HEK293 (cell line): ENCODE data around the gene RHD.
A peak's percentile ranks its signal among the peaks of the same experiment; 100 is the strongest.

Experiments used
- CTCF ChIA-PET: fragments of 350-600 bp; formaldehyde crosslinking; extraction: SDS; loops from one replicate; lab custom pipeline; 2021; ENCODE audit warnings: antibody characterized with exemption; lab: Yijun Ruan, JAX
- POLR2A ChIA-PET: fragments of 300-600 bp; formaldehyde crosslinking; extraction: SDS; loops from one replicate; lab custom pipeline; 2020; ENCODE audit warnings: antibody characterized with exemption, inconsistent platforms; lab: Yijun Ruan, JAX
- H3K27ac ChIP-seq: fragments of 200-500 bp; sonication (Bioruptor generic); 2 replicates; pipeline ENCODE4 v1.5.1; 2014; ENCODE audit warnings: low read depth, low read length, control low read depth, inconsistent platforms; ENCODE audit errors: extremely low read depth
- H3K36me3 ChIP-seq, 2 experiments: fragments of 200-500 bp in 1 of 2; sonication (Bioruptor generic) in 1 of 2; 1 replicate in 1 of 2; 2 replicates in 1 of 2; pipeline ENCODE4 v1.5.1; 2014 to 2017; ENCODE audit warnings: inconsistent platforms in 2 of 2, low read length in 2 of 2; ENCODE audit not compliant: control insufficient read depth in 2 of 2, insufficient read depth in 1 of 2
- H3K4me1 ChIP-seq: fragments of 200-500 bp; sonication (Bioruptor generic); 2 replicates; pipeline ENCODE4 v1.5.1; 2014; ENCODE audit warnings: mild to moderate bottlenecking, low read length, inconsistent platforms; ENCODE audit not compliant: control insufficient read depth, insufficient read depth
- H3K4me3 ChIP-seq: 2 replicates; pipeline ENCODE4 v1.5.1; 2011; ENCODE audit warnings: low read depth, mild to moderate bottlenecking, control low read depth, low read length, moderate library complexity
- H3K9me3 ChIP-seq: fragments of 200-500 bp; sonication (Bioruptor generic); 2 replicates; pipeline ENCODE4 v1.5.1; 2014; ENCODE audit warnings: low read depth, low read length, inconsistent platforms; ENCODE audit not compliant: control insufficient read depth, insufficient read depth
- EGR2 ChIP-seq: fragments of 450-650 bp; formaldehyde crosslinking; IDR thresholded peaks from 2 replicates; pipeline ENCODE4 v1.5.1; 2016; ENCODE audit warnings: low read depth, missing biosample characterization, missing genetic modification characterization
- KLF16 ChIP-seq: fragments of 450-650 bp; formaldehyde crosslinking; IDR thresholded peaks from 2 replicates; pipeline ENCODE4 v1.5.1; 2017; ENCODE audit warnings: missing biosample characterization, missing genetic modification characterization
- MEIS1 ChIP-seq: sonication (generic); formaldehyde crosslinking; IDR thresholded peaks from 2 replicates; pipeline ENCODE4 v1.8.1; 2022; ENCODE audit warnings: missing genetic modification reagents, mild to moderate bottlenecking, borderline replicate concordance
- MZF1 ChIP-seq: fragments of 450-650 bp; formaldehyde crosslinking; IDR thresholded peaks from 2 replicates; pipeline ENCODE4 v1.5.1; 2017; ENCODE audit warnings: missing biosample characterization, missing genetic modification characterization, borderline replicate concordance
- SCRT2 ChIP-seq: fragments of 450-650 bp; formaldehyde crosslinking; IDR thresholded peaks from 2 replicates; pipeline ENCODE4 v1.5.1; 2016; ENCODE audit warnings: missing biosample characterization, missing genetic modification characterization
- SP2 ChIP-seq: fragments of 450-650 bp; formaldehyde crosslinking; IDR thresholded peaks from 2 replicates; pipeline ENCODE4 v1.5.1; 2016; ENCODE audit warnings: missing biosample characterization, missing genetic modification characterization
- TRIM28 ChIP-seq: IDR thresholded peaks from 2 replicates; pipeline ENCODE4 v1.6.1; 2011; ENCODE audit warnings: low read length, control low read depth, borderline replicate concordance
- YY2 ChIP-seq: fragments of 450-650 bp; formaldehyde crosslinking; IDR thresholded peaks from 2 replicates; pipeline ENCODE4 v1.5.1; 2016; ENCODE audit warnings: missing biosample characterization, missing genetic modification characterization
- ZBTB21 ChIP-seq: fragments of 450-650 bp; formaldehyde crosslinking; IDR thresholded peaks from 2 replicates; pipeline ENCODE4 v1.5.1; 2017; ENCODE audit warnings: missing biosample characterization, missing genetic modification characterization
- ZBTB7A ChIP-seq: fragments of 450-650 bp; formaldehyde crosslinking; IDR thresholded peaks from 2 replicates; pipeline ENCODE4 v1.5.1; 2016; ENCODE audit warnings: low read depth, missing biosample characterization, missing genetic modification characterization
- ZFP41 ChIP-seq: fragments of 450-650 bp; formaldehyde crosslinking; IDR thresholded peaks from 2 replicates; pipeline ENCODE4 v1.5.1; 2016; ENCODE audit warnings: missing biosample characterization, missing genetic modification characterization, borderline replicate concordance
- ZNF114 ChIP-seq: fragments of 450-650 bp; formaldehyde crosslinking; IDR thresholded peaks from 2 replicates; pipeline ENCODE4 v1.5.0; 2017; ENCODE audit warnings: missing biosample characterization, missing genetic modification characterization
- ZNF221 ChIP-seq: fragments of 450-650 bp; formaldehyde crosslinking; IDR thresholded peaks from 2 replicates; pipeline ENCODE4 v1.5.1; 2017; ENCODE audit warnings: missing biosample characterization, missing genetic modification characterization, borderline replicate concordance
- ZNF223 ChIP-seq: fragments of 450-650 bp; formaldehyde crosslinking; IDR thresholded peaks from 2 replicates; pipeline ENCODE4 v1.5.1; 2016; ENCODE audit warnings: missing biosample characterization, missing genetic modification characterization
- ZNF23 ChIP-seq: fragments of 450-650 bp; formaldehyde crosslinking; IDR thresholded peaks from 2 replicates; pipeline ENCODE4 v1.5.1; 2016; ENCODE audit warnings: missing biosample characterization, missing genetic modification characterization, borderline replicate concordance
- ZNF302 ChIP-seq: fragments of 450-650 bp; formaldehyde crosslinking; IDR thresholded peaks from 2 replicates; pipeline ENCODE4 v1.5.1; 2016; ENCODE audit warnings: missing biosample characterization, missing genetic modification characterization, low read depth
- ZNF366 ChIP-seq: fragments of 450-650 bp; formaldehyde crosslinking; conservative IDR thresholded peaks from 2 replicates; pipeline ENCODE4 v1.5.1; 2016; ENCODE audit warnings: missing biosample characterization, missing genetic modification characterization
- ZNF558 ChIP-seq: fragments of 450-650 bp; formaldehyde crosslinking; IDR thresholded peaks from 2 replicates; pipeline ENCODE4 v1.5.1; 2016; ENCODE audit warnings: missing biosample characterization, missing genetic modification characterization
- ZNF624 ChIP-seq: fragments of 450-650 bp; formaldehyde crosslinking; IDR thresholded peaks from 2 replicates; pipeline ENCODE4 v1.5.1; 2017; ENCODE audit warnings: missing biosample characterization, missing genetic modification characterization
- ZNF658 ChIP-seq: fragments of 450-650 bp; formaldehyde crosslinking; IDR thresholded peaks from 2 replicates; pipeline ENCODE4; 2016; ENCODE audit warnings: missing biosample characterization, missing genetic modification characterization
- ZNF664 ChIP-seq: fragments of 450-650 bp; formaldehyde crosslinking; IDR thresholded peaks from 2 replicates; pipeline ENCODE4 v1.5.1; 2016; ENCODE audit warnings: missing biosample characterization, missing genetic modification characterization
- TF ChIP-seq, protein P1 (sequence below): fragments of 450-650 bp; formaldehyde crosslinking; conservative IDR thresholded peaks from 2 replicates; pipeline ENCODE4 v1.5.1; 2016; ENCODE audit warnings: low read depth, missing biosample characterization, missing genetic modification characterization
- TF ChIP-seq, protein P2 (sequence below): fragments of 450-650 bp; formaldehyde crosslinking; IDR thresholded peaks from 2 replicates; pipeline ENCODE4 v1.5.1; 2016; ENCODE audit warnings: missing biosample characterization, missing genetic modification characterization
- TF ChIP-seq, protein P3 (sequence below): fragments of 450-650 bp; formaldehyde crosslinking; IDR thresholded peaks from 2 replicates; pipeline ENCODE4 v1.5.1; 2016; ENCODE audit warnings: missing biosample characterization, missing genetic modification characterization
- TF ChIP-seq, protein P4 (sequence below): fragments of 450-650 bp; formaldehyde crosslinking; IDR thresholded peaks from 2 replicates; pipeline ENCODE4 v1.5.1; 2016; ENCODE audit warnings: missing biosample characterization, missing genetic modification characterization
- TF ChIP-seq, protein P5 (sequence below): fragments of 450-650 bp; formaldehyde crosslinking; IDR thresholded peaks from 2 replicates; pipeline ENCODE4 v1.5.1; 2016; ENCODE audit warnings: missing biosample characterization, missing genetic modification characterization

Gene RHD

DNA sequence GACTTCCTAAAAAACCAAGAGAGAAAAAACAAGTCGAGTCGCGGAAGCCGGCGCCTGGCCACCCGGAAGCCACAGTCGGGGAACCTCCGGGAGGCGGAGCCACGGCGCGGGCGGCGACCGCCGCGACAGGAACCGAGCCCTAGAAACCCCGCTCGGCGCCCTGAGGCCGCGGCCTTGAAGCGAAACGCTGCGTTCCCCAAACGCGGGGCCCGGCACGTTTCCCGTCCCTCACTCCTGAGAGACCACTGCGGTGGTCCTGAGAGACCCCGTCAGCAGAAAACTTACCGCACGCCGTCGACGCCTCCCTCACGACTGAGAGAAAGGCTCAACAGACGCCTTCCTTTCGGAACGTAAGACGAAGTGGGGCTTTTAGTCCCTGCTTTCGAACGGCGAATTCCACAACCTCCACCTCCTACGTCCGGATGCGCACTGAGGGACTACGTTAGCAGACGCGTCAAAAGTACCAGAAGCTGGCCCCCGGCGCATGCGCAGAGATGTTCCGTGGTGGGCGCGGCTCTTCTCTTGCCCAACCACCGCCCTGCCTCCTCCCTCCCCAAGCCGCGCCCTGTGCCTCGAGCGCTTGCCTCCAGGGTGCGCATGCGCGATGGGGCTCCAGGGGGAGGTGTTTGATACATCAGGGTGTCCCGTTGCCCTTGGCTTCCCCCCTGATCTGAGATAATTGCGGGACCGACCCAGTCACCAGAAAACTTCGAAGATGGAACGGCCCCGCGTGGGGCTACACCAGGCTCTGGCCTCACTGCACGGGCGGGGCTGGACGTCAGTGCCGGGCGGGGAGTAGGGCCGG, 25.1 kb upstream of the RHD start, which contains the start of gene RSRP1:
Gene RSRP1 (minus strand): TSS at position 431 of the 805 bp plus-strand sequence. CDS start 491 bp downstream, outside the sequence.
- Histone ChIP-seq H3K4me3 (peak within 1 kb of the TSS; percentile 99), H3K4me1 (0 out of 2 replicates have a peak, but pooled peaks cover 2% of the 10 kb centered on the region), H3K27ac (peak within 1 kb of the TSS; percentile 96), H3K36me3 (peaks cover 24 to 44% of the 10 kb centered on the region in 2 experiments), H3K9me3 (no peaks in the 10 kb centered on the region)
- CTCF ChIA-PET, result interaction anchor here (0.6 kb wide), 1 partner anchor 17 kb away, joined by 3 read pairs; no protein-coding TSS in a partner anchor
- POLR2A ChIA-PET, result interaction anchor here (0.5 to 6.2 kb wide), 30 partner anchors 8 to 598 kb away, joined by 3 to 100 read pairs (median 4); partner anchors contain the start of genes CLIC4, MACO1, MTFR1L and SELENON
- TF ChIP-seq ZFP41 (tag by site-specific recombination) (peak; percentile 76; the same call in 1 of the 2 replicates), MZF1 (tag by site-specific recombination) (peak; percentile 93), KLF16 (tag by site-specific recombination) (peak; percentile 90), ZNF624 (tag by site-specific recombination) (peak; percentile 90; the same call in 1 of the 2 replicates), YY2 (tag by site-specific recombination) (peak; percentile 17; the same call in 1 of the 2 replicates), ZNF223 (no peak), ZNF366 (tag by site-specific recombination) (peak; percentile 46), ZNF114 (tag by site-specific recombination) (no peak), ZBTB7A (tag by site-specific recombination) (peak; percentile 81; the same call in 1 of the 2 replicates), SP2 (tag by site-specific recombination) (peak; percentile 88), ZNF302 (tag by site-specific recombination) (no peak), ZNF658 (tag by site-specific recombination) (no peak), SCRT2 (0 out of 2 replicates have a peak, but pooled peaks have one; percentile 43), TRIM28 (no peak), MEIS1 (CRISPR knock-in tag) (no peak), ZBTB21 (tag by site-specific recombination) (peak; percentile 72), ZNF558 (tag by site-specific recombination) (no peak), EGR2 (peak; percentile 67), ZNF221 (no peak), ZNF664 (tag by site-specific recombination) (0 out of 2 replicates have a peak, but pooled peaks have one; percentile 16), ZNF23 (tag by site-specific recombination) (no peak)
- TF ChIP-seq, protein P1, sequence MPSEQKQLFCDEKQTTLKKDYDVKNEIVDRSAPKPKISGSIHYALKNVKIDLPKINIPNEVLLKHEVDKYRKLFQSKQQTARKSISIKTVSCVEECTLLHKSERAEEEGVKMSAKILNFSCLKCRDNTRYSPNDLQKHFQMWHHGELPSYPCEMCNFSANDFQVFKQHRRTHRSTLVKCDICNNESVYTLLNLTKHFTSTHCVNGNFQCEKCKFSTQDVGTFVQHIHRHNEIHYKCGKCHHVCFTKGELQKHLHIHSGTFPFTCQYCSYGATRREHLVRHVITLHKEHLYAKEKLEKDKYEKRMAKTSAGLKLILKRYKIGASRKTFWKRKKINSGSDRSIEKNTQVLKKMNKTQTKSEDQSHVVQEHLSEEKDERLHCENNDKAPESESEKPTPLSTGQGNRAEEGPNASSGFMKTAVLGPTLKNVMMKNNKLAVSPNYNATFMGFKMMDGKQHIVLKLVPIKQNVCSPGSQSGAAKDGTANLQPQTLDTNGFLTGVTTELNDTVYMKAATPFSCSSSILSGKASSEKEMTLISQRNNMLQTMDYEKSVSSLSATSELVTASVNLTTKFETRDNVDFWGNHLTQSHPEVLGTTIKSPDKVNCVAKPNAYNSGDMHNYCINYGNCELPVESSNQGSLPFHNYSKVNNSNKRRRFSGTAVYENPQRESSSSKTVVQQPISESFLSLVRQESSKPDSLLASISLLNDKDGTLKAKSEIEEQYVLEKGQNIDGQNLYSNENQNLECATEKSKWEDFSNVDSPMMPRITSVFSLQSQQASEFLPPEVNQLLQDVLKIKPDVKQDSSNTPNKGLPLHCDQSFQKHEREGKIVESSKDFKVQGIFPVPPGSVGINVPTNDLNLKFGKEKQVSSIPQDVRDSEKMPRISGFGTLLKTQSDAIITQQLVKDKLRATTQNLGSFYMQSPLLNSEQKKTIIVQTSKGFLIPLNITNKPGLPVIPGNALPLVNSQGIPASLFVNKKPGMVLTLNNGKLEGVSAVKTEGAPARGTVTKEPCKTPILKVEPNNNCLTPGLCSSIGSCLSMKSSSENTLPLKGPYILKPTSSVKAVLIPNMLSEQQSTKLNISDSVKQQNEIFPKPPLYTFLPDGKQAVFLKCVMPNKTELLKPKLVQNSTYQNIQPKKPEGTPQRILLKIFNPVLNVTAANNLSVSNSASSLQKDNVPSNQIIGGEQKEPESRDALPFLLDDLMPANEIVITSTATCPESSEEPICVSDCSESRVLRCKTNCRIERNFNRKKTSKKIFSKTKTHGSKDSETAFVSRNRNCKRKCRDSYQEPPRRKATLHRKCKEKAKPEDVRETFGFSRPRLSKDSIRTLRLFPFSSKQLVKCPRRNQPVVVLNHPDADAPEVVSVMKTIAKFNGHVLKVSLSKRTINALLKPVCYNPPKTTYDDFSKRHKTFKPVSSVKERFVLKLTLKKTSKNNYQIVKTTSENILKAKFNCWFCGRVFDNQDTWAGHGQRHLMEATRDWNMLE (tag by site-specific recombination), result 0 out of 2 replicates have a peak, but pooled peaks have one; percentile 34
- TF ChIP-seq, protein P2, sequence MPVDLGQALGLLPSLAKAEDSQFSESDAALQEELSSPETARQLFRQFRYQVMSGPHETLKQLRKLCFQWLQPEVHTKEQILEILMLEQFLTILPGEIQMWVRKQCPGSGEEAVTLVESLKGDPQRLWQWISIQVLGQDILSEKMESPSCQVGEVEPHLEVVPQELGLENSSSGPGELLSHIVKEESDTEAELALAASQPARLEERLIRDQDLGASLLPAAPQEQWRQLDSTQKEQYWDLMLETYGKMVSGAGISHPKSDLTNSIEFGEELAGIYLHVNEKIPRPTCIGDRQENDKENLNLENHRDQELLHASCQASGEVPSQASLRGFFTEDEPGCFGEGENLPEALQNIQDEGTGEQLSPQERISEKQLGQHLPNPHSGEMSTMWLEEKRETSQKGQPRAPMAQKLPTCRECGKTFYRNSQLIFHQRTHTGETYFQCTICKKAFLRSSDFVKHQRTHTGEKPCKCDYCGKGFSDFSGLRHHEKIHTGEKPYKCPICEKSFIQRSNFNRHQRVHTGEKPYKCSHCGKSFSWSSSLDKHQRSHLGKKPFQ (tag by site-specific recombination), result no peak
- TF ChIP-seq, protein P3, sequence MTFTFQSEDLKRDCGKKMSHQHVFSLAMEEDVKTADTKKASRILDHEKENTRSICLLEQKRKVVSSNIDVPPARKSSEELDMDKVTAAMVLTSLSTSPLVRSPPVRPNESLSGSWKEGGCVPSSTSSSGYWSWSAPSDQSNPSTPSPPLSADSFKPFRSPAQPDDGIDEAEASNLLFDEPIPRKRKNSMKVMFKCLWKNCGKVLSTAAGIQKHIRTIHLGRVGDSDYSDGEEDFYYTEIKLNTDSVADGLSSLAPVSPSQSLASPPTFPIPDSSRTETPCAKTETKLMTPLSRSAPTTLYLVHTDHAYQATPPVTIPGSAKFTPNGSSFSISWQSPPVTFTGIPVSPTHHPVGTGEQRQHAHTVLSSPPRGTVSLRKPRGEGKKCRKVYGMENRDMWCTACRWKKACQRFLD (tag by site-specific recombination), result no peak
- TF ChIP-seq, protein P4, sequence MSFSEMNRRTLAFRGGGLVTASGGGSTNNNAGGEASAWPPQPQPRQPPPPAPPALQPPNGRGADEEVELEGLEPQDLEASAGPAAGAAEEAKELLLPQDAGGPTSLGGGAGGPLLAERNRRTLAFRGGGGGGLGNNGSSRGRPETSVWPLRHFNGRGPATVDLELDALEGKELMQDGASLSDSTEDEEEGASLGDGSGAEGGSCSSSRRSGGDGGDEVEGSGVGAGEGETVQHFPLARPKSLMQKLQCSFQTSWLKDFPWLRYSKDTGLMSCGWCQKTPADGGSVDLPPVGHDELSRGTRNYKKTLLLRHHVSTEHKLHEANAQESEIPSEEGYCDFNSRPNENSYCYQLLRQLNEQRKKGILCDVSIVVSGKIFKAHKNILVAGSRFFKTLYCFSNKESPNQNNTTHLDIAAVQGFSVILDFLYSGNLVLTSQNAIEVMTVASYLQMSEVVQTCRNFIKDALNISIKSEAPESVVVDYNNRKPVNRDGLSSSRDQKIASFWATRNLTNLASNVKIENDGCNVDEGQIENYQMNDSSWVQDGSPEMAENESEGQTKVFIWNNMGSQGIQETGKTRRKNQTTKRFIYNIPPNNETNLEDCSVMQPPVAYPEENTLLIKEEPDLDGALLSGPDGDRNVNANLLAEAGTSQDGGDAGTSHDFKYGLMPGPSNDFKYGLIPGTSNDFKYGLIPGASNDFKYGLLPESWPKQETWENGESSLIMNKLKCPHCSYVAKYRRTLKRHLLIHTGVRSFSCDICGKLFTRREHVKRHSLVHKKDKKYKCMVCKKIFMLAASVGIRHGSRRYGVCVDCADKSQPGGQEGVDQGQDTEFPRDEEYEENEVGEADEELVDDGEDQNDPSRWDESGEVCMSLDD (tag by site-specific recombination), result peak; percentile 81
- TF ChIP-seq, protein P5, sequence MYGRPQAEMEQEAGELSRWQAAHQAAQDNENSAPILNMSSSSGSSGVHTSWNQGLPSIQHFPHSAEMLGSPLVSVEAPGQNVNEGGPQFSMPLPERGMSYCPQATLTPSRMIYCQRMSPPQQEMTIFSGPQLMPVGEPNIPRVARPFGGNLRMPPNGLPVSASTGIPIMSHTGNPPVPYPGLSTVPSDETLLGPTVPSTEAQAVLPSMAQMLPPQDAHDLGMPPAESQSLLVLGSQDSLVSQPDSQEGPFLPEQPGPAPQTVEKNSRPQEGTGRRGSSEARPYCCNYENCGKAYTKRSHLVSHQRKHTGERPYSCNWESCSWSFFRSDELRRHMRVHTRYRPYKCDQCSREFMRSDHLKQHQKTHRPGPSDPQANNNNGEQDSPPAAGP (tag by site-specific recombination), result peak; percentile 93
